Loucy (cell line): ENCODE data around the gene GYG2.

Experiments
- H2AFZ ChIP-seq: fragments of 200-600 bp; sonication (generic); 2 replicates; pipeline ENCODE4 v1.6.0; 2016; ENCODE audit warnings: antibody characterized with exemption, mild to moderate bottlenecking, low read length, moderate library complexity
- H3F3A ChIP-seq: fragments of 200-600 bp; 2 replicates; pipeline ENCODE4 v1.6.0; 2016; ENCODE audit warnings: antibody characterized with exemption, low read depth, mild to moderate bottlenecking
- H3K27me3 ChIP-seq: fragments of 200-600 bp; sonication (generic); 2 replicates; pipeline ENCODE4 v1.6.1; 2014; ENCODE audit warnings: low read length, mild to moderate bottlenecking; ENCODE audit not compliant: insufficient read depth, poor library complexity, severe bottlenecking
- H3K36me3 ChIP-seq: fragments of 200-600 bp; sonication (generic); 2 replicates; pipeline ENCODE4 v1.6.1; 2016; ENCODE audit warnings: low read length; ENCODE audit not compliant: insufficient read depth
- H3K4me1 ChIP-seq: fragments of 200-600 bp; sonication (generic); 2 replicates; pipeline ENCODE4 v1.5.1; 2014; ENCODE audit warnings: low read length, mild to moderate bottlenecking; ENCODE audit not compliant: insufficient read depth, poor library complexity, severe bottlenecking
- H3K4me2 ChIP-seq: fragments of 200-600 bp; sonication (generic); 2 replicates; pipeline ENCODE4 v1.6.0; 2014; ENCODE audit warnings: antibody characterized with exemption, low read length, low read depth, mild to moderate bottlenecking; ENCODE audit not compliant: poor library complexity, severe bottlenecking
- H3K4me3 ChIP-seq: fragments of 200-600 bp; sonication (generic); 2 replicates; pipeline ENCODE4 v1.5.1; 2014; ENCODE audit warnings: low read length, mild to moderate bottlenecking, mixed read lengths; ENCODE audit not compliant: poor library complexity, severe bottlenecking
- H3K79me2 ChIP-seq: fragments of 200-600 bp; sonication (generic); 2 replicates; pipeline ENCODE4 v1.6.1; 2014; ENCODE audit warnings: low read length; ENCODE audit not compliant: insufficient read depth
- H3K9ac ChIP-seq: fragments of 200-600 bp; sonication (generic); 2 replicates; pipeline ENCODE4 v1.6.0; 2014; ENCODE audit warnings: mild to moderate bottlenecking, low read depth, low read length, moderate library complexity; ENCODE audit not compliant: poor library complexity, severe bottlenecking
- H3K9me2 ChIP-seq: fragments of 200-600 bp; sonication (generic); replicated peaks from 2 replicates; pipeline ENCODE4 v1.6.1; 2016; ENCODE audit warnings: low read depth, low read length, mixed read lengths
- H3K9me3 ChIP-seq: fragments of 200-600 bp; sonication (generic); 2 replicates; pipeline ENCODE4 v1.6.1; 2014; ENCODE audit warnings: mild to moderate bottlenecking, antibody characterized with exemption, low read length, low read depth; ENCODE audit not compliant: insufficient read depth
- H4K20me1 ChIP-seq: fragments of 200-600 bp; sonication (generic); 2 replicates; pipeline ENCODE4 v1.6.0; 2014; ENCODE audit warnings: antibody characterized with exemption, low read length, mild to moderate bottlenecking; ENCODE audit not compliant: insufficient read depth, poor library complexity, severe bottlenecking
- EZH2phosphoT487 ChIP-seq: fragments of 200-600 bp; IDR thresholded peaks from 2 replicates; pipeline ENCODE4 v1.6.1; 2018; ENCODE audit warnings: antibody characterized with exemption, mild to moderate bottlenecking, moderate library complexity, borderline replicate concordance
- TF ChIP-seq, protein P1 (sequence below): fragments of 200-600 bp; sonication (generic); conservative IDR thresholded peaks from 2 replicates; pipeline ENCODE4 v1.5.1; 2014; ENCODE audit warnings: mild to moderate bottlenecking, antibody characterized with exemption, low read length

Gene GYG2

DNA sequence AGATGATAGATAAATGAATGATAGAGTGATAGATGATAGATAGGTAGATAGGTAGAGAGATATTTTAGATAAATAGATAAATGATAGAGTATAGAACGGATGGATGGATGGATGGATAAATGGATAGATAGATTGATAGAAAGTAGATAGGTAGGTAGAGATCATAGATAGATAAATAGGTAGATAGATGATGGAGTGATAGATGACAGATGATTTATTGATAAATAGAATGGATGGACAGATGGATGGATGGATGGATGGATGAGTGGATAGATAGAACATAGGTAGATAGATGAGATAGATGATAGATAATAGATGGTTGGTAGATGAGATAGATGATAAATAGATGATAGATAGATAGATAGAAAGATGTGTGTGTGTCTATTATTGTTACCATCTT lies 50.9 kb downstream of the GYG2 start:
- Histone ChIP-seq H3K4me1 (no peaks in the 10 kb centered on the region), H3K27me3 (no peaks in the 10 kb centered on the region), H2AFZ (no peak overlapping the region), H3K79me2 (no peaks in the 10 kb centered on the region), H3K36me3 (no peaks in the 10 kb centered on the region), H3K9ac (no peak overlapping the region), H4K20me1 (no peaks in the 10 kb centered on the region), H3K9me2 (no peaks in the 10 kb centered on the region), H3K4me3 (no peak overlapping the region), H3K4me2 (no peak overlapping the region), H3F3A (no peaks in the 10 kb centered on the region), H3K9me3 (no peaks in the 10 kb centered on the region)
- TF ChIP-seq, protein P1, sequence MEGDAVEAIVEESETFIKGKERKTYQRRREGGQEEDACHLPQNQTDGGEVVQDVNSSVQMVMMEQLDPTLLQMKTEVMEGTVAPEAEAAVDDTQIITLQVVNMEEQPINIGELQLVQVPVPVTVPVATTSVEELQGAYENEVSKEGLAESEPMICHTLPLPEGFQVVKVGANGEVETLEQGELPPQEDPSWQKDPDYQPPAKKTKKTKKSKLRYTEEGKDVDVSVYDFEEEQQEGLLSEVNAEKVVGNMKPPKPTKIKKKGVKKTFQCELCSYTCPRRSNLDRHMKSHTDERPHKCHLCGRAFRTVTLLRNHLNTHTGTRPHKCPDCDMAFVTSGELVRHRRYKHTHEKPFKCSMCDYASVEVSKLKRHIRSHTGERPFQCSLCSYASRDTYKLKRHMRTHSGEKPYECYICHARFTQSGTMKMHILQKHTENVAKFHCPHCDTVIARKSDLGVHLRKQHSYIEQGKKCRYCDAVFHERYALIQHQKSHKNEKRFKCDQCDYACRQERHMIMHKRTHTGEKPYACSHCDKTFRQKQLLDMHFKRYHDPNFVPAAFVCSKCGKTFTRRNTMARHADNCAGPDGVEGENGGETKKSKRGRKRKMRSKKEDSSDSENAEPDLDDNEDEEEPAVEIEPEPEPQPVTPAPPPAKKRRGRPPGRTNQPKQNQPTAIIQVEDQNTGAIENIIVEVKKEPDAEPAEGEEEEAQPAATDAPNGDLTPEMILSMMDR, result no peak
- no peak for TF ChIP-seq EZH2phosphoT487

DNA sequence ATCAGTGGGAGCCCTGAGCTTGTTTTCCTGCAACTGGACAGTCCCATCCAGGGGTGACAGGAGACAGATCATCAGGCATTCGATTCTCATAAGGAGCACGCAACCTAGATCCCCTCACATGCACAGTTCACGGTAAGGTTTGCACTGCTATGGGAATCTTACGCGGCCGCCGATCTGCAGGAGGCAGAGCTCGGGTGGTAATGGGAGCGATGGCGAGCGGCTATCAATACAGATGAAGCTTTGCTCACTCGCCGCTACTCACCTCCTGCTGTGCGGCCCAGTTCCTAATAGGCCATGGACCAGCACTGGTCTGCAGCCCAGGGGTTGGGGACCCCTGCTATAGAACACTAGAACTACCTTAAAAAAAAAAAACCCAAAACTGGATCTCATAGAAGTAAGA lies 55.0 kb downstream of the GYG2 start:
- TF ChIP-seq, protein P1, result no peak
- TF ChIP-seq EZH2phosphoT487, result no peak
- Histone ChIP-seq H3K9ac (no peak overlapping the region), H4K20me1 (no peaks in the 10 kb centered on the region)

DNA sequence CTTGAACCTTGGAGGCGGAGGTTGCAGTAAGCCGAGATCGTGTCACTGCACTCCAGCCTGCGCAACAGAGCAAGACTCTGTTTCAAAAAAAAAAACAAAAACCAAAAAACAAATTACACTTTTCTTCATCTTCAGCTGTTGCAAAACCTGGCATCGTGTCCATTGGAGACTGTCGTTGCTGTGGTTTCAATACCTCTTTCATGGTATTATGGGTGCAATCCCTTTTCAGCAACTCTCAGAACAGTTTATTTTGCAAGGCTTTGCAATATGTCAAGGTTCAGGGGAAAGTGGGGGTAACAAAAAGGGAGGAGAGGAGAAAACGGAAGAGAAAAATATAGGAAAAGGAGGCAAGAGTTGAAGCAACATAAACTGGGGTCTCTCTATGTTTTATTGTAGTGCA lies 59.6 kb downstream of the GYG2 start:
- Histone ChIP-seq H2AFZ (0 out of 2 replicates have a peak overlapping the region, but pooled peaks have one; percentile 92), H3K4me3 (no peak overlapping the region), H3K9ac (no peak overlapping the region), H4K20me1 (no peaks in the 10 kb centered on the region), H3K79me2 (no peaks in the 10 kb centered on the region), H3K9me2 (no peaks in the 10 kb centered on the region), H3K4me1 (no peaks in the 10 kb centered on the region), H3F3A (no peaks in the 10 kb centered on the region), H3K9me3 (no peaks in the 10 kb centered on the region), H3K36me3 (no peaks in the 10 kb centered on the region), H3K4me2 (no peak overlapping the region), H3K27me3 (no peaks in the 10 kb centered on the region)
- TF ChIP-seq EZH2phosphoT487, result no peak
- TF ChIP-seq, protein P1, result no peak

More for the DNA sequence above, 55.0 kb downstream of the GYG2 start:
- H3K9me2 ChIP-seq, result no peaks in the 10 kb centered on the region
- H3K4me2 ChIP-seq, result no peak overlapping the region
- H3K27me3 ChIP-seq, result no peaks in the 10 kb centered on the region
- H3K79me2 ChIP-seq, result no peaks in the 10 kb centered on the region
- H3K36me3 ChIP-seq, result no peaks in the 10 kb centered on the region
- no peak overlapping the region for H3K4me3 ChIP-seq
- H2AFZ ChIP-seq, result no peak overlapping the region
- H3K4me1 ChIP-seq, result no peaks in the 10 kb centered on the region
- H3K9me3 ChIP-seq, result no peaks in the 10 kb centered on the region
- no peaks in the 10 kb centered on the region for H3F3A ChIP-seq
